GM21717 (cell line): Measurements from ENCODE around the gene CDK19.
"Not testable (repeated sequence)": the region's sequence is repeated elsewhere in the genome, so short reads cannot be mapped to it uniquely, and the experiment has no call there.

Source experiments
- ATAC-seq: cut with Tn5 transposase; IDR thresholded peaks from one replicate; pipeline ENCODE4 v1.9.1; 2021; ENCODE audit warnings: mild to moderate bottlenecking, moderate library complexity; ENCODE audit not compliant: unreplicated experiment

Gene CDK19

GRCh38 chr6:110629153-110629552, 186.1 kb downstream of the CDK19 start:
- ATAC-seq: no peak

- ATAC-seq: no peak
Observed at GRCh38 chr6:110628330-110628729, 186.9 kb downstream of the CDK19 start.

- ATAC-seq: no peak
Observed at GRCh38 chr6:110626442-110626841, 188.8 kb downstream of the CDK19 start.

GRCh38 chr6:110625883-110626282, 189.4 kb downstream of the CDK19 start:
- no peak for ATAC-seq

- no peak for ATAC-seq
Observed at GRCh38 chr6:110622912-110623578, 192.2 kb downstream of the CDK19 start.

- ATAC-seq: no peak
Observed at GRCh38 chr6:110621061-110621460, 194.2 kb downstream of the CDK19 start.

- ATAC-seq: no peak
Observed at GRCh38 chr6:110620065-110620464, 195.2 kb downstream of the CDK19 start.

- ATAC-seq: no peak
Observed at GRCh38 chr6:110619275-110619908, 195.9 kb downstream of the CDK19 start.

- ATAC-seq: no peak
Observed at GRCh38 chr6:110618591-110619267, 196.5 kb downstream of the CDK19 start.

- ATAC-seq: peak; percentile 85
Observed at GRCh38 chr6:110617057-110617456, 198.2 kb downstream of the CDK19 start.

GRCh38 chr6:110615722-110616121, 199.5 kb downstream of the CDK19 start:
- no peak for ATAC-seq

- no peak for ATAC-seq
Observed at GRCh38 chr6:110614586-110614985, 200.7 kb downstream of the CDK19 start.

- no peak for ATAC-seq
Observed at GRCh38 chr6:110614106-110614505, 201.2 kb downstream of the CDK19 start.

- ATAC-seq: no peak
Observed at GRCh38 chr6:110613356-110613755, 201.9 kb downstream of the CDK19 start.

GRCh38 chr6:110612298-110612697, 203.0 kb downstream of the CDK19 start:
- ATAC-seq: no peak

- no peak for ATAC-seq
Observed at GRCh38 chr6:110609101-110609500, 206.2 kb downstream of the CDK19 start.

GRCh38 chr6:110608151-110608550, 207.1 kb downstream of the CDK19 start:
- ATAC-seq: no peak

- ATAC-seq: no peak
Observed at GRCh38 chr6:110606151-110606550, 209.1 kb downstream of the CDK19 start.

GRCh38 chr6:110600640-110601039, 214.6 kb downstream of the CDK19 start:
- ATAC-seq: not testable (repeated sequence)

GRCh38 chr6:110597761-110598160, 217.5 kb downstream of the CDK19 start:
- ATAC-seq: no peak

- ATAC-seq: no peak
Observed at GRCh38 chr6:110596354-110596753, 218.9 kb downstream of the CDK19 start.

- ATAC-seq: no peak
Observed at GRCh38 chr6:110595112-110595511, 220.2 kb downstream of the CDK19 start.
